Neural cell (in vitro differentiated cells): ENCODE data around the gene CD180. TPM values are rescaled to one million over a fixed set of nuclear protein-coding genes. Genes with fewer than 3 reads are reported as not detected.

Experiments used
- H2AFZ ChIP-seq: fragments of 200-600, 300-800 bp; sonication (generic), shearing (Covaris generic); 2 replicates; pipeline ENCODE4 v1.6.0; 2014; ENCODE audit warnings: low read depth, mild to moderate bottlenecking, antibody characterized with exemption, low read length, moderate library complexity
- H3F3A ChIP-seq: fragments of 200-600 bp; shearing (Covaris generic); 2 replicates; pipeline ENCODE4 v1.6.1; 2016; ENCODE audit warnings: mild to moderate bottlenecking, moderate library complexity, mixed read lengths, antibody characterized with exemption, low read length; ENCODE audit not compliant: insufficient read depth, poor library complexity, severe bottlenecking
- H3K27ac ChIP-seq: fragments of 200-600, 300-800 bp; sonication (generic), shearing (Covaris generic); 2 replicates; pipeline ENCODE4 v1.5.1; 2014; ENCODE audit warnings: mild to moderate bottlenecking, low read length, moderate library complexity
- H3K27me3 ChIP-seq: fragments of 300-800, 200-600 bp; sonication (generic), shearing (Covaris generic); 2 replicates; pipeline ENCODE4 v1.6.0; 2014; ENCODE audit warnings: mild to moderate bottlenecking, low read depth, low read length, moderate library complexity; ENCODE audit not compliant: insufficient read depth
- H3K36me3 ChIP-seq: fragments of 300-800, 200-600 bp; sonication (generic), shearing (Covaris generic); 2 replicates; pipeline ENCODE4 v1.5.1; 2014; ENCODE audit warnings: mild to moderate bottlenecking, antibody characterized with exemption, low read length, moderate library complexity; ENCODE audit not compliant: insufficient read depth
- H3K4me2 ChIP-seq: fragments of 300-800, 200-600 bp; sonication (generic), shearing (Covaris generic); 2 replicates; pipeline ENCODE4 v1.6.0; 2014; ENCODE audit warnings: mild to moderate bottlenecking, low read length
- H3K4me3 ChIP-seq: fragments of 300-800, 200-600 bp; sonication (generic), shearing (Covaris generic); 2 replicates; pipeline ENCODE4 v1.5.1; 2014; ENCODE audit warnings: mild to moderate bottlenecking, low read length, moderate library complexity
- H3K79me2 ChIP-seq: fragments of 200-600 bp; shearing (Covaris generic); replicated peaks from 2 replicates; pipeline ENCODE4 v1.6.0; 2014; ENCODE audit warnings: mild to moderate bottlenecking, low read length, moderate library complexity; ENCODE audit not compliant: insufficient read depth
- H3K9ac ChIP-seq: fragments of 300-800, 200-600 bp; sonication (generic), shearing (Covaris generic); 2 replicates; pipeline ENCODE4 v1.6.1; 2016; ENCODE audit warnings: mild to moderate bottlenecking, low read length, mixed read lengths
- H3K9me2 ChIP-seq: fragments of 200-600 bp; shearing (Covaris generic); 2 replicates; pipeline ENCODE4 v1.6.1; 2016; ENCODE audit warnings: mild to moderate bottlenecking, low read length, mixed read lengths; ENCODE audit not compliant: insufficient read depth
- H3K9me3 ChIP-seq: fragments of 200-600, 300-800 bp; sonication (generic), shearing (Covaris generic); 2 replicates; pipeline ENCODE4 v1.6.1; 2016; ENCODE audit warnings: mild to moderate bottlenecking, mixed run types, low read length, moderate library complexity, mixed read lengths
- H4K20me1 ChIP-seq: fragments of 200-600 bp; shearing (Covaris generic); 2 replicates; pipeline ENCODE4 v1.6.1; 2016; ENCODE audit warnings: mild to moderate bottlenecking, mixed run types; ENCODE audit not compliant: insufficient read depth
- EP300 ChIP-seq: fragments of 450-650 bp; conservative IDR thresholded peaks from 2 replicates; pipeline ENCODE4 v1.6.1; 2014; ENCODE audit warnings: antibody characterized with exemption, mild to moderate bottlenecking, moderate library complexity; ENCODE audit not compliant: poor library complexity, severe bottlenecking
- EZH2 ChIP-seq: fragments of 200-600, 300-800 bp; shearing (Covaris generic), sonication (generic); IDR thresholded peaks from 2 replicates; pipeline ENCODE4 v1.6.1; 2014; ENCODE audit warnings: antibody characterized with exemption, low read length, borderline replicate concordance, mild to moderate bottlenecking; ENCODE audit not compliant: insufficient read depth, poor library complexity, severe bottlenecking
- MXI1 ChIP-seq: fragments of 450-650 bp; conservative IDR thresholded peaks from 2 replicates; pipeline ENCODE4 v1.6.1; 2014; ENCODE audit warnings: antibody characterized with exemption, mild to moderate bottlenecking; ENCODE audit not compliant: poor library complexity, severe bottlenecking
- POLR2AphosphoS5 ChIP-seq: IDR thresholded peaks from 2 replicates; pipeline ENCODE4 v1.6.1; 2012
- RAD21 ChIP-seq: fragments of 450-650 bp; conservative IDR thresholded peaks from 2 replicates; pipeline ENCODE4 v1.6.1; 2014; ENCODE audit warnings: antibody characterized with exemption, mild to moderate bottlenecking, moderate library complexity
- REST ChIP-seq: IDR thresholded peaks from 2 replicates; pipeline ENCODE4 v1.6.1; 2012; ENCODE audit warnings: borderline replicate concordance
- SMC3 ChIP-seq: fragments of 450-650 bp; conservative IDR thresholded peaks from 2 replicates; pipeline ENCODE4 v1.6.1; 2014; ENCODE audit warnings: antibody characterized with exemption, mild to moderate bottlenecking, moderate library complexity; ENCODE audit not compliant: poor library complexity
- TAF1 ChIP-seq: IDR thresholded peaks from 2 replicates; pipeline ENCODE4 v1.6.1; 2012; ENCODE audit warnings: low read depth
- polyA plus RNA-seq: library from polyadenylated mRNA; depleted of rRNA; stranded (reverse); fragments of >200 nt; gene quantifications from 2 replicates; pipeline ENCODE4 v1.2.3, GENCODE V29; 2014
- TF ChIP-seq, protein P1 (sequence below): fragments of 450-650 bp; IDR thresholded peaks from 2 replicates; pipeline ENCODE4 v1.5.1; 2014; ENCODE audit warnings: antibody characterized with exemption, mild to moderate bottlenecking, moderate library complexity; ENCODE audit not compliant: poor library complexity, severe bottlenecking

Gene CD180
- polyA plus RNA-seq, 1 donor from 2014 or later, result not detected

DNA sequence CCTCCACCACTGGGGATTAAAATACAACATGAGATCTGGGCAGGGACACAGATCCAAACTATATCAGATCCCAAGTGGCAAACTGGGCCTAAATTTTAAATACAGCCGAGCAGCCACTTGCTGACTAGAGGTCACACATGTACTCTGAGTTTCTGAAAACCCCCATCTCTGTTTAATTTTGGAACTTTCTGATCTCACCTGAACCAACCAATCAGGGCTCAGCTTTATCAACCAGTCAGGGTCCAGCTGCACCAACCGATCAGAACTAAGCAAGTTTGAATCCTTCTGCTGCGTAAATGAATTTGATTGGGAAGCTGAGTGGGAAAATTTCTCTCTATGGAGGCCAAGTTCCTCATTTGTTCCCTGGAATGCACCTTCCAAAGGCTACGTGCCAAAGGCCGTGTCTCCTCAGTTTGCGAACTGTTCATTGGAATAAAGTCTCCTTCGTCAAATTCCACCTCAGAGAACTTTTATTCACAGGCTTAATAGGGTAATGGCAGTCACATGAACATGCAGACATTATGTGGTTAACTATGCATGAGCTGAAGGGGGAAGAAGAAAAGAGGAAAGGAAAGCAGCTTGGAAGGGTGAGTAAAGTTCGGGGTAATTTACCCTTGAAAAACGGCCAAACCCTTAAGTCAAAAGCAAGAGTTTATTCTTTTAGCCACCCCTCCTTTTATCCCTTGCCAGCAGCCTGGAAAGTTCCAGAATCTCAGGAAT is 3.7 kb downstream of the CD180 start:
- no peak overlapping the region for H2AFZ ChIP-seq
- no peaks in the 10 kb centered on the region for H3K9me3 ChIP-seq
- H4K20me1 ChIP-seq, result no peaks in the 10 kb centered on the region
- H3K4me3 ChIP-seq, result no peak overlapping the region
- no peaks in the 10 kb centered on the region for H3K9me2 ChIP-seq
- TF ChIP-seq SMC3 (no peak), POLR2AphosphoS5 (no peak)
- TF ChIP-seq, protein P1, sequence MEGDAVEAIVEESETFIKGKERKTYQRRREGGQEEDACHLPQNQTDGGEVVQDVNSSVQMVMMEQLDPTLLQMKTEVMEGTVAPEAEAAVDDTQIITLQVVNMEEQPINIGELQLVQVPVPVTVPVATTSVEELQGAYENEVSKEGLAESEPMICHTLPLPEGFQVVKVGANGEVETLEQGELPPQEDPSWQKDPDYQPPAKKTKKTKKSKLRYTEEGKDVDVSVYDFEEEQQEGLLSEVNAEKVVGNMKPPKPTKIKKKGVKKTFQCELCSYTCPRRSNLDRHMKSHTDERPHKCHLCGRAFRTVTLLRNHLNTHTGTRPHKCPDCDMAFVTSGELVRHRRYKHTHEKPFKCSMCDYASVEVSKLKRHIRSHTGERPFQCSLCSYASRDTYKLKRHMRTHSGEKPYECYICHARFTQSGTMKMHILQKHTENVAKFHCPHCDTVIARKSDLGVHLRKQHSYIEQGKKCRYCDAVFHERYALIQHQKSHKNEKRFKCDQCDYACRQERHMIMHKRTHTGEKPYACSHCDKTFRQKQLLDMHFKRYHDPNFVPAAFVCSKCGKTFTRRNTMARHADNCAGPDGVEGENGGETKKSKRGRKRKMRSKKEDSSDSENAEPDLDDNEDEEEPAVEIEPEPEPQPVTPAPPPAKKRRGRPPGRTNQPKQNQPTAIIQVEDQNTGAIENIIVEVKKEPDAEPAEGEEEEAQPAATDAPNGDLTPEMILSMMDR, result no peak
- H3K9ac ChIP-seq, result no peak overlapping the region
- no peaks in the 10 kb centered on the region for H3K79me2 ChIP-seq
- no peaks in the 10 kb centered on the region for H3K36me3 ChIP-seq
- H3K4me2 ChIP-seq, result no peak overlapping the region
- no peaks in the 10 kb centered on the region for H3F3A ChIP-seq
- no peak overlapping the region for H3K27ac ChIP-seq
- H3K27me3 ChIP-seq, result no peaks in the 10 kb centered on the region

- Histone ChIP-seq H3K27ac (no peak overlapping the region), H4K20me1 (no peaks in the 10 kb centered on the region), H3K9ac (no peak overlapping the region), H3K79me2 (no peaks in the 10 kb centered on the region), H2AFZ (no peak overlapping the region), H3K4me3 (no peak overlapping the region), H3K27me3 (no peaks in the 10 kb centered on the region), H3K9me3 (no peaks in the 10 kb centered on the region), H3K4me2 (no peak overlapping the region), H3K36me3 (no peaks in the 10 kb centered on the region), H3F3A (no peaks in the 10 kb centered on the region), H3K9me2 (no peaks in the 10 kb centered on the region)
- TF ChIP-seq, protein P1, result no peak
- TF ChIP-seq REST (no peak), TAF1 (no peak), SMC3 (no peak), RAD21 (no peak), EP300 (no peak), EZH2 (no peak), MXI1 (no peak), POLR2AphosphoS5 (no peak)
Measured at GRCh38 chr5:67190861-67191260, 5.7 kb downstream of the CD180 start.
